Smooth muscle cell (in vitro differentiated cells): Measurements from ENCODE around the gene ENO1. TPM values are rescaled to one million over a fixed set of nuclear protein-coding genes. Genes with fewer than 3 reads are reported as not detected.

ENCODE experiments used
- DNase-seq: peaks from one replicate; lab custom pipeline; 2025; ENCODE audit not compliant: unreplicated experiment; lab: John Stamatoyannopoulos, UW
- H2AFZ ChIP-seq: fragments of 200-600 bp; sonication (generic); 2 replicates; pipeline ENCODE4 v1.6.0; 2016; ENCODE audit warnings: antibody characterized with exemption, low read depth, mild to moderate bottlenecking
- H3F3A ChIP-seq: fragments of 200-600 bp; sonication (generic); 2 replicates; pipeline ENCODE4 v1.6.0; 2017; ENCODE audit warnings: antibody characterized with exemption, low read depth
- H3K27ac ChIP-seq: fragments of 200-600 bp; sonication (generic); 2 replicates; pipeline ENCODE4 v1.5.1; 2016; ENCODE audit warnings: low read depth, mild to moderate bottlenecking
- H3K27me3 ChIP-seq: fragments of 200-600 bp; sonication (generic); 2 replicates; pipeline ENCODE4 v1.6.1; 2016; ENCODE audit warnings: low read depth, mild to moderate bottlenecking
- H3K36me3 ChIP-seq: fragments of 200-600 bp; sonication (generic); 2 replicates; pipeline ENCODE4 v1.5.1; 2016; ENCODE audit warnings: low read depth
- H3K4me1 ChIP-seq: fragments of 200-600 bp; sonication (generic); 2 replicates; pipeline ENCODE4 v1.5.1; 2016; ENCODE audit warnings: low read depth
- H3K4me2 ChIP-seq: fragments of 200-600 bp; sonication (generic); 2 replicates; pipeline ENCODE4 v1.6.0; 2016; ENCODE audit warnings: mild to moderate bottlenecking
- H3K4me3 ChIP-seq: fragments of 200-600 bp; sonication (generic); 2 replicates; pipeline ENCODE4 v1.5.1; 2016; ENCODE audit warnings: mild to moderate bottlenecking
- H3K79me2 ChIP-seq: fragments of 200-600 bp; sonication (generic); 2 replicates; pipeline ENCODE4 v1.6.0; 2016; ENCODE audit warnings: low read depth, mild to moderate bottlenecking
- H3K9ac ChIP-seq: fragments of 200-600 bp; sonication (generic); 2 replicates; pipeline ENCODE4 v1.6.0; 2016; ENCODE audit warnings: low read depth
- H3K9me3 ChIP-seq: fragments of 200-600 bp; sonication (generic); replicated peaks from 2 replicates; pipeline ENCODE4 v1.5.1; 2016; ENCODE audit warnings: low read depth
- H4K20me1 ChIP-seq: fragments of 200-600 bp; sonication (generic); 2 replicates; pipeline ENCODE4 v1.6.0; 2016; ENCODE audit warnings: low read depth
- WGBS: methylation state at CpG from one replicate; pipeline ENCODE4 v1.1.7; 2016; ENCODE audit warnings: low lambda C conversion rate; 5-methylcytosine and 5-hydroxymethylcytosine counted together
- polyA plus RNA-seq: library from polyadenylated mRNA; unstranded; fragments of >200 nt; fragmentation: Nextera tagmentation; extraction: Ambion mirVana; gene quantifications from 2 replicates; pipeline ENCODE4 v1.2.1, GENCODE V29; 2016
- total RNA-seq: library from RNA; depleted of rRNA; stranded (reverse); fragments of >200 nt; gene quantifications from 2 replicates; pipeline ENCODE4 v1.2.3, GENCODE V29; 2014
- TF ChIP-seq, protein P1 (sequence below): fragments of 200-600 bp; sonication (generic); IDR thresholded peaks from 2 replicates; pipeline ENCODE4 v1.5.1; 2017; ENCODE audit warnings: borderline replicate concordance, mild to moderate bottlenecking, antibody characterized with exemption; ENCODE audit not compliant: insufficient read depth, poor library complexity, severe bottlenecking

ENO1 gene
- total and polyA plus RNA-seq, 2 experiments from 2014 or later, result 1,276 to 2,235 TPM

DNA sequence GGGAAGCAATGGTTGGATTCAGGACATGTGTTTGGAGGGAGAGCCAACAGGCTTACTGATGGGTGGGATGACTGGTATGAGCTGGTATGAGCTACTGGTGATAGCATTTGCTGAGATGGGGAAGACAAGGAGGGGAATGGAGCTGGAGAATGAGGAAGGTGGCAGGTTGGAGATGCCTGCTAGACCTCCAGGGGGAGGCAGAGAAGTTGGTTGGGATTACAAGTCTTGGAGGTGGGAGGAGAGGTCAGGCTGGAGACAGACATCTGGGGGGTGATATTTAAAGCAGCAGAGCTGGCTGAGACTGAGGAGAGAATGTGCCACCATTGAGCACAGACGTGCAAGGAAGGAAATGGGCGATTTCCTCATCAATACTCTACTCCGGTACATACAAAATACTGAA lies 31.8 kb upstream of the ENO1 start:
- Histone ChIP-seq H3K9ac (no peak overlapping the region), H3K79me2 (no peaks in the 10 kb centered on the region), H2AFZ (no peak overlapping the region), H3K36me3 (no peaks in the 10 kb centered on the region), H3K27ac (no peak overlapping the region), H3K4me3 (no peak overlapping the region), H3F3A (peaks cover 16% of the 10 kb centered on the region), H3K9me3 (no peaks in the 10 kb centered on the region), H3K4me2 (no peak overlapping the region), H3K4me1 (peaks cover 21% of the 10 kb centered on the region), H3K27me3 (no peaks in the 10 kb centered on the region), H4K20me1 (no peaks in the 10 kb centered on the region)
- DNase-seq, result no peak
- TF ChIP-seq, protein P1, sequence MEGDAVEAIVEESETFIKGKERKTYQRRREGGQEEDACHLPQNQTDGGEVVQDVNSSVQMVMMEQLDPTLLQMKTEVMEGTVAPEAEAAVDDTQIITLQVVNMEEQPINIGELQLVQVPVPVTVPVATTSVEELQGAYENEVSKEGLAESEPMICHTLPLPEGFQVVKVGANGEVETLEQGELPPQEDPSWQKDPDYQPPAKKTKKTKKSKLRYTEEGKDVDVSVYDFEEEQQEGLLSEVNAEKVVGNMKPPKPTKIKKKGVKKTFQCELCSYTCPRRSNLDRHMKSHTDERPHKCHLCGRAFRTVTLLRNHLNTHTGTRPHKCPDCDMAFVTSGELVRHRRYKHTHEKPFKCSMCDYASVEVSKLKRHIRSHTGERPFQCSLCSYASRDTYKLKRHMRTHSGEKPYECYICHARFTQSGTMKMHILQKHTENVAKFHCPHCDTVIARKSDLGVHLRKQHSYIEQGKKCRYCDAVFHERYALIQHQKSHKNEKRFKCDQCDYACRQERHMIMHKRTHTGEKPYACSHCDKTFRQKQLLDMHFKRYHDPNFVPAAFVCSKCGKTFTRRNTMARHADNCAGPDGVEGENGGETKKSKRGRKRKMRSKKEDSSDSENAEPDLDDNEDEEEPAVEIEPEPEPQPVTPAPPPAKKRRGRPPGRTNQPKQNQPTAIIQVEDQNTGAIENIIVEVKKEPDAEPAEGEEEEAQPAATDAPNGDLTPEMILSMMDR, result no peak
- WGBS, result 91% methylated on average over 3 of the region's 3 CpGs

GRCh38 chr1:8908388-8909151 lies 30.1 kb upstream of the ENO1 start:
- 54% methylated on average over 18 of the region's 18 CpGs for WGBS
- no peaks in the 10 kb centered on the region for H3K36me3 ChIP-seq
- H3K9ac ChIP-seq, result peak overlapping the region; percentile 54
- TF ChIP-seq, protein P1, result no peak
- peak overlapping the region; percentile 59 for H2AFZ ChIP-seq
- H3K9me3 ChIP-seq, result no peaks in the 10 kb centered on the region
- peaks cover 22% of the 10 kb centered on the region for H3K4me1 ChIP-seq
- no peaks in the 10 kb centered on the region for H3K79me2 ChIP-seq
- no peak overlapping the region for H3K4me3 ChIP-seq
- H3F3A ChIP-seq, result peaks cover 28% of the 10 kb centered on the region
- no peak for DNase-seq
- peak overlapping the region; percentile 28 for H3K4me2 ChIP-seq
- no peaks in the 10 kb centered on the region for H4K20me1 ChIP-seq
- no peak overlapping the region for H3K27ac ChIP-seq
- H3K27me3 ChIP-seq, result no peaks in the 10 kb centered on the region

DNA sequence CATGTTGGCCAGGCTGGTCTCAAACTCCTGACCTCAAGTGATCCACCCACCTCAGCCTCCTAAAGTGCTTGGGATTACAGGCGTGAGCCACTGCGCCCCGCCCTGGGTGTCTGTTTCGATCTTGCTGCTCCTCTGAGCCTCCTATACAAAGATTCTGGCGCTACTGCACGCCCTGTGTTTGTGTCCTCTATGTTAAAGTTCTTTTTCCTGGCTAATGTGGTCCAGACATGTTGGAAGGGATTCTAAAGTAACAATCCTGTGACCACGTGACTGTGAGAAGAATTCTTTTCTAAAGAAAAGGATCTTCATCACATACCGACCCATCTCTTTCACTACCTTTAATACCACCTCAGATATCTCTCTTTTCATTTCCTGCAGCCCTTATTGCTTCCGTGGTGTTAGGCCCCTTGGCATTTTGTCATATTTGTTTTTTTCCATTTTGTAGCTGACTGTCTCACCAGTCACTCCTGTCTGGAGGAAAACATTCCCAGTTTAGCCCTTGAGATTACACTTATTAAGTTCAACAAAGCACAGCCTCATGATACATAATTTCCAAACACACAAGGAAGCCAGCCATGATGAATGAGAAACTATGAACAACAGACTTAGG lies 27.2 kb upstream of the ENO1 start:
- peak overlapping the region; percentile 69 for H2AFZ ChIP-seq
- no peaks in the 10 kb centered on the region for H3K27me3 ChIP-seq

More for the DNA sequence above, 27.2 kb upstream of the ENO1 start:
- Histone ChIP-seq H3K79me2 (no peaks in the 10 kb centered on the region), H3K4me3 (no peak overlapping the region), H3K27ac (peak overlapping the region; percentile 87), H4K20me1 (no peaks in the 10 kb centered on the region), H3K4me2 (peak overlapping the region; percentile 39), H3K36me3 (no peaks in the 10 kb centered on the region), H3K9ac (peak overlapping the region; percentile 13), H3K9me3 (no peaks in the 10 kb centered on the region), H3F3A (peaks cover 32% of the 10 kb centered on the region), H3K4me1 (peaks cover 24% of the 10 kb centered on the region)
- WGBS, result 50% methylated on average over 9 of the region's 9 CpGs
- DNase-seq, result no peak
- TF ChIP-seq, protein P1, result no peak
